Choroid plexus epithelial cell (primary cell): ENCODE measurements around the gene ERC1.

ENCODE experiments used
- DNase-seq: peaks from one replicate; pipeline ENCODE4 v3.0.0-alpha.2; 2010; ENCODE audit warnings: low read depth
- H3K4me3 ChIP-seq: 2 replicates; pipeline ENCODE4 v1.5.1; 2011; ENCODE audit warnings: low read depth, mild to moderate bottlenecking, control low read depth, low read length, moderate library complexity
- TF ChIP-seq, protein P1 (sequence below): conservative IDR thresholded peaks from 2 replicates; pipeline ENCODE4 v1.5.1; 2011; ENCODE audit warnings: low read depth, mild to moderate bottlenecking, control low read depth, inconsistent platforms, low read length, moderate library complexity

Gene ERC1

DNA sequence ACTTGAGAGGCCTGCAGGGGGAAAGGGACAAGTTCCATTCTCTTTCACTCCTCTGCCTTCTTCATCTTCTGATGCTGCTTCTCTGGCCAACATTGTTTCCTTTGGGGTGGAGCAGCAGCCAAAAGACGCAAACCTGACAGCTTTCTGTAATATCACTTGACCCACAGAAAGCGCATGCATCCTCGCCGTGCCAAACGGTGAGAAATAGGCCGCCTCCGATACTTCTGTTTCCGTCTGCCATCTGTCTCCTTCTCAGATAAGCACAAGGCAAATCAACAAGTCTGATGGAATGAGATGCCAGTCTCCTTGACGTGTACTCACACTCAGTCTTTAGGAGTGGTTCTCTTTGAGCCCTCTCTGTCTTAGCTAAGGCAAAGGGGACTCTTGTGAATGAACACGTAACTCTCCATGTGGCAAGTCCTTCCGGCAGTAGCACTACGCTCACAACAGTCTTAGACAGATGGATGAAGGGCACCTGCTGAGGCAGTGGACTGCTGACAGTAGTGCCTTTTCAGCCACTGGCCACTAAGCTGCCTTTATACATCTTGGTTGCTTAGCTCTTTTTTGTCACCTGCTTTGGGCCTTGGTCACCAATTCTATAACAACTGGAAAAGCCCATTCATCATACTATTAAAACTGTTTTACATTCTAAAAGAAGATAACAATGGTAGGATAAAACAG lies 389.3 kb downstream of the ERC1 start:
- TF ChIP-seq, protein P1, sequence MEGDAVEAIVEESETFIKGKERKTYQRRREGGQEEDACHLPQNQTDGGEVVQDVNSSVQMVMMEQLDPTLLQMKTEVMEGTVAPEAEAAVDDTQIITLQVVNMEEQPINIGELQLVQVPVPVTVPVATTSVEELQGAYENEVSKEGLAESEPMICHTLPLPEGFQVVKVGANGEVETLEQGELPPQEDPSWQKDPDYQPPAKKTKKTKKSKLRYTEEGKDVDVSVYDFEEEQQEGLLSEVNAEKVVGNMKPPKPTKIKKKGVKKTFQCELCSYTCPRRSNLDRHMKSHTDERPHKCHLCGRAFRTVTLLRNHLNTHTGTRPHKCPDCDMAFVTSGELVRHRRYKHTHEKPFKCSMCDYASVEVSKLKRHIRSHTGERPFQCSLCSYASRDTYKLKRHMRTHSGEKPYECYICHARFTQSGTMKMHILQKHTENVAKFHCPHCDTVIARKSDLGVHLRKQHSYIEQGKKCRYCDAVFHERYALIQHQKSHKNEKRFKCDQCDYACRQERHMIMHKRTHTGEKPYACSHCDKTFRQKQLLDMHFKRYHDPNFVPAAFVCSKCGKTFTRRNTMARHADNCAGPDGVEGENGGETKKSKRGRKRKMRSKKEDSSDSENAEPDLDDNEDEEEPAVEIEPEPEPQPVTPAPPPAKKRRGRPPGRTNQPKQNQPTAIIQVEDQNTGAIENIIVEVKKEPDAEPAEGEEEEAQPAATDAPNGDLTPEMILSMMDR: no peak
- DNase-seq: no peak
- H3K4me3 ChIP-seq: no peak overlapping the region

DNA sequence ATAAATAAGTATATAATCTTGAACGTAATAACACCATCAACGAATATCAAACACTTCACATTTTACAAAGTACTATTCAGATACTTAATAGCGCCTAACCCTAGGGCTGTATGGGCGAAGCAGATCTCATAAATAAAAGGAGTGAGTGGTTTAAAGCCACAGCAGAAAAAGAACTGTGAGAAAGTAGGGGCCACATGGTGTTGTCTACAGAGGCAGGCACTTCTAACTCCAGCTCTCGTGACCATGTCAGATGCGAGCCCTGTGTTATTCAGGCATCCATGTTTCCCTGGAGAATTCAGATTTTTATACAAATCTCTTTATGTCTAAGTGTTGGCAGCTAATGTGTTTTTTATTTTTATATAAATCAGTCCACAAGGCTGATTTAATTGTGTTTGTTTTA lies 391.1 kb downstream of the ERC1 start:
- no peak for DNase-seq
- no peak overlapping the region for H3K4me3 ChIP-seq
- TF ChIP-seq, protein P1: no peak

DNA sequence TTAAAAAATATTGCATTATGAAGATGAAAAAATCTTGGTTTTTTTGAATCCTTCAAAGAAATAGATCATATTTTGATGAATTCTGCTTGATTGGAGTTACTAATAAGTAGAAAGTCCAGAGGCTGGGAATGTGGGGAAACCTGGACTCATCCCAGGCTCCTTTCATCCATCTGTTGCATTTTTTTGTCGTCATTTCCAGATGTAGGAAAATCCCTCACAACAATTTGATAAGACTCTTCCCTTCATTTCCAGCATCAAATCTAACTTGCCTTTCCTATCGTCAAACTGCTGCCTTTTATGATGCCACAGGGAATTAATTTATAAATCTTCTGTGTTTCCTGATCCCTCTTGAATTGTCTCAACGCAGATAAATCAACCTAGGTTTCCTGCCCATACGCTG lies 391.8 kb downstream of the ERC1 start:
- TF ChIP-seq, protein P1: no peak
- no peak overlapping the region for H3K4me3 ChIP-seq
- DNase-seq: no peak

DNA sequence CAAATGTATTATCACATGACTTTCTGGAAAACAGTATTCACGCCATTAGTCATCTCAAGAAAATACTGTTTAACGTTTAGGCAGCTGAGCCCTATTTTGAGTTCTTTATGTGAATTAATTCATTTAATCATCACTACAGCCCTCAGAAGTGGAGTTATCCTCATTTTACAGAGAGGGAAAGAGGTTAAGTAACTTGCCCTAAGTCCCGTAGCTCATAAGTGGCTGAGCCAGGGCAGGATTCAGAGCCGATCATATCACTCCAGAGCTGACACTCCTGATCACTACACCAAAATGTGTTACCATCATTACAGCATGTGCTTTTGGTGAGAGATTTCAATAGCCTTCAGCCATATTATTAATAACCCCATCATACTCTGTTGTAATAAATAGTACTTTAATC lies 392.7 kb downstream of the ERC1 start:
- no peak overlapping the region for H3K4me3 ChIP-seq
- DNase-seq: no peak
- TF ChIP-seq, protein P1: no peak

DNA sequence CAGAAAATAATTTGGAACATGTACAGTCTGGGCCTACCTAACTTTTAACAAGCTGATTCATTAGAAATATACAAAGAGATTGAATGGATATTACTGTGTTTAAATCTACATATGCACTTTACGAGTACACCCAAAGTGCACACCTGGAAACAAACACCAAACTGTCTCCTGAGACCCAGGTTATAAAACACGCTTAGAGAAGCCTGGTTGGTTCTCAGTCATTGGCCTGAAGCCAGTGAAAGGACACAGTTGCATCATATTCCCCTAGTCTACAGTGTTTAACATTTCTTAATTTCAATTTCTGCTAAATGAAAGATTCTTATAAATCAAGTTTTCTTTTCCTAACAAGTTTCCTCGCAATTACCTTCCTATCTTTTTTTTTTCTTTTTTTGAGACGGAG lies 393.9 kb downstream of the ERC1 start:
- no peak overlapping the region for H3K4me3 ChIP-seq
- TF ChIP-seq, protein P1: no peak
- peak; percentile 5 for DNase-seq

DNA sequence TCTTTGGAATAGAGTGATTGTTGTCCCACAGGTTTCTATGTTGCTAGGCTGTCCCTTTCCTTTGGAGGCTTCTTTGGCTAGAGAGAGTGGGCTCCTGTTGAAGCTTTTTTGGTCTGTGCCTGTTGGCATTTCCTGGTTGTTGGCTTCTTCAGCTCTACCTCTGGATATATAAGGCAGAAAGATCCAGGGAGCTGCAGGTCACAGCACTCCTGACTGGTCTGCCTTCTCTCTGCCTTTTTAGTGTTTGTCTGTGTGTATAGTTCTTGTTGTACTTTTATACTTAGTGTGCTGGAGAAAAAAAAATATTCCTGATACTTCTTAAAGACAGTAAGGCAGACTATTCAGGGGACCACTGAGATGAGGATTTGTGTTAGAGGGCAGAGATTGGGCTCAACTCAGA lies 400.7 kb downstream of the ERC1 start:
- TF ChIP-seq, protein P1: no peak
- H3K4me3 ChIP-seq: no peak overlapping the region
- DNase-seq: peak; percentile 9

DNA sequence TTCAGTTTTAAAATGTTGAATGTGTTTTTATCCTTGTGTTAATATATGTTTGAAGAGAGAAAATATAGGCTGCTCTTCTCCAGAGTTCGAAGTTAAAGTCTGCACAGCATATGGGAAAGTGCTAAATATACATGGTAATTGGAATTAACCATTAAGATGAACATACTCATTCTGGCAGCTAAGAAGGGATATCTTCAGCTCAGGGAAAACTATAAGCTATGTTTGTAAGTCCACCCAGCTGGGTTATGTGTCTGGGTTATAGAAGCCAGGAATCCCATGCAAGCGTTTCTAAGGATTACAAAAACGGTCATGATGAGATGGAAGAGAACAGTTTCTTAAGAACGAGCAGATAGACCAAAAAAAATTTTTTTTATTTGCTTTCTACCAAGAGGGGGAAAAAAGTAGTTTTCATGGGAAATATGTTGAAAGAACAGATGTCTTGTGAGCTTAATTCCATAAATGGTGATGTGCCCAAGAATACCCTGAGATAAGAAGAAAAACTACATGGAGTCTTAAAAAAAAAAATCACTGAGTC lies 404.5 kb downstream of the ERC1 start:
- no peak overlapping the region for H3K4me3 ChIP-seq
- DNase-seq: no peak
- TF ChIP-seq, protein P1: no peak
